DLD1 (cell line): ENCODE data around the gene PLEKHJ1.
"Not testable (repeated sequence)": the region's sequence is repeated elsewhere in the genome, so short reads cannot be mapped to it uniquely, and the experiment has no call there.

Experiments used
- in situ Hi-C: cut with HindIII; loops from 2 replicates; pipeline ENCODE4 v1.10.0; 2017; ENCODE audit warnings: low sequenced_read_pairs

Gene PLEKHJ1

DNA sequence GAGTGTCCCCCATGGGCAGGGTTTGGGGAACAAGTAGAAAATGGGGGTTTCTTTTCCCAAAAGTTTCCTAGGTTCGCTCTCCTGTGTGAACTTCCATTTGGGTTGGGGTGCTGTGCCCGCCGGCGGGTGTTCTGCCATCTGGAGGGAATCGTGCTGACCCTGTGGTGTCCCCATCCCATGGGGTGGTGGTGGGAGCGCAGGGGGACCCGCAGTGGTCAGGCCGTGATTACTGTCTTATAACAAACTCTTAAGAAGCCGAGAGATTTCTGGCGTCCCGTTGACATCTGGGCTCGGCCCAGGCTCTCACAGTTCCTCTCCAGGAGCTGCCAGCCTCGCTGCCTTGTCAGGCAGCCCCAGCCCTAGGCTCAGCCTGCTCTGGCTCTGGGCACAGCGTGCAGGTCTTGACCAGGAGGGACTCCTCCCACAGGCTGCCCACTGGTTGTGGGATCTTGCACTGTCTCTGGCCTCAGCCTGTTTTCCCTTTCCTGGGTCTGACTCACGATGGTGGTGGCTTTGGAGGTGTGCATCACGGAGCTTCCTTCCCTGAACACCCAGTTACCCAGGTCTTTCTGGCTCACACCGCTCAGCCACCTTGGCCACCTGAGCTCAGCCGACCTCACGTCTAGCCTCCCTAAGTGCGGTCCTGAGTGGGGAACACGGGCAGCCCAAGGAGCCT is 34.5 kb downstream of the PLEKHJ1 start:
- in situ Hi-C loops: no loop called here

DNA sequence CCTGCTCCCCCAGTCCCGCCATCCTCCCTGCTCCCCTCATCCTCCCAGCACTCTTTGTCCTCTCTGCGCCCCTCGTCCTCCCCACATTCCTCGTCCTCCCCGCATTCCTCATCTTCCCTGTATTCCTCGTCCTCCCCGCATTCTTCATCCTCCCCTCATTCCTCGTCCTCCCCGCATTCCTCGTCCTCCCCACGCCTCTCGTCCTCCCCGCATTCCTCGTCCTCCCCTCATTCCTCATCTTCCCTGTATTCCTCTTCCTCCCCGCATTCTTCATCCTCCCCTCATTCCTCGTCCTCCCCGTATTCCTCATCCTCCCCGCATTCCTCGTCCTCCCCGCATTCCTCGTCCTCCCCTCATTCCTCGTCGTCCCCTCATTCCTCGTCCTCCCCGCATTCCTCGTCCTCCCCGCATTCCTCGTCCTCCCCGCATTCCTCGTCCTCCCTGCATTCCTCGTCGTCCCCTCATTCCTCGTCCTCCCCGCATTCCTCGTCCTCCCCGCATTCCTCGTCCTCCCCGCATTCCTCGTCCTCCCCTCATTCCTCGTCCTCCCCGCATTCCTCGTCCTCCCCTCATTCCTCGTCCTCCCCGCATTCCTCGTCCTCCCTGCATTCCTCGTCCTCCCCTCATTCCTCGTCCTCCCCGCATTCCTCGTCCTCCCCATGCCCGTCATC is 35.4 kb downstream of the PLEKHJ1 start:
- in situ Hi-C loops: not testable (repeated sequence)

DNA sequence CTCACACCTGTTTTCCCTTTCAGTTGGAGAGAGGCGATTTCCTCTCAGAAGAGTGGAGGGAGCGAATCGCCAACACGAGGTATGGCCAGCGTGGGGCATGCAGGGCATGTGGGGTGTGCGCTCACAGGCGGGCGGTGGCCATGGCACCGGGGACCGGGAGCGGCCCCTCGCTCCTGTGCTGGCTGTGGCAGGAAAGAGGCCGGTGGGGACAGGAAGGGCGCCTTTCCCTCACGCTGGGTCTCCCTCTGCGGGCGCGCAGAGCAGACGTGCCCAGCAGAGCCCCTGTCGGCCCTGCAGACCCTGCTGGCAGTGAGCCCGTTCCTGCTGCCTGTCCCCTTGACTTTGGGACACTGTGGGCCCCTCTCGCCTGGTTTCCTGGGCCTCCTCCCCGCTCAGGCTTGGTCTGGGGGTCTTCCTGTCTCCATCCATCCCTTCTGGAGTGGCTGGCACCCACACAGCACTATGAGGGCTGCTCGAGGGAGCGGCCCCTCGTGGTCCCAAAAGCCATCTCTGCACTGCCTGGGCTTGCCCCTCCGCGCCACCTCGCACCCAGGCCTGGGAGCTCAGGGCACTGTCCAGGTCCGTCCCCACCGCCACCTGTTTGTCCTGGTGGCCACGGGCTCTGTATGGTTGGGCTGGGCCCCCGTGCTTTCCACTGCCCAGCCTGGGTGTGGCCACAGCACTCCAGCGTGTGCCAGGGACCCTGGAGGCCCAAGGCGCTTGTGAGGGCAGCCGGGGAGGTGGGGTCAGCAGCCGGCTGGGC is 36.1 kb downstream of the PLEKHJ1 start:
- in situ Hi-C loops: no loop called here

DNA sequence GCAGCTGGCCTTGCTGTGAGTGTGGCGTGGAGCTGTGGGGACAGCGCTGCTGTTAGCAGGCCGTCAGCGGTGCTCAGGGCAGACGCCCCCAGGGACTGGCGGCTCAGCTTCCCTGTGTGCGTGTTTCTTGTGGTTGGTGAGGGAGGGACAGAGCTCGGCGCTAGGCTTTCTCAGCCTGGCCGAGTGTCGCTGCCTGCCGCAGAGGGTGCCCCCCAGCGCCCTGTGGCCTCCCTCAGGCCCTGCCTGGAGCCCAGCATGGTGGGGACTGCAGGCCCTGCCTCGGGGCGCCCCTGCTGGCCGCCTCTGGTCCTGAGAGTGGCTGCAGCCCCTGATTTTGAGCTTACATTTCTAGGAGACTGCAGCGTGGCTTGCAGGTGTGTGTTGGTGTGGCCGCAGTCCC is 36.9 kb downstream of the PLEKHJ1 start:
- in situ Hi-C loops: no loop called here

DNA sequence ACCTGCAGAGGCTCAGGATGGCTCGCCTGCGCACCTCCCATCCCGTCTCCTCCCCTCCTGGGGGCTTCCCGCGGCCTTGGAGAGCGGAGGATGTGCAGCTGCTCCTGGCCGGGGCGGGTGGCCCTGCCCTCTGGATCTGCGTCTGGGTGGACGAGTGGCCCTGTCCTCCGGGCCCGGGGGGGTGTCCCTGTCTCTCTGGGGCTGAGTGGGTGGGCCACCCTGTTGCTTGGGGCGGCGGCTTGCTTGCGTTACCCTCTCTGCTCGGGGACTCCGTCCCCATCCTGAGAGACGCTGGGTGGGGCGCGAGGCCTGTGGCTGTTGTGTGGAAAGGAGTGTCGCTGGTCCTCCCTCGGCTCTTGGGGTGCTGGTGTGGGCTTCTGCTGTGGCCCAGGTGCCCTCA is 37.8 kb downstream of the PLEKHJ1 start:
- in situ Hi-C loops: no loop called here

DNA sequence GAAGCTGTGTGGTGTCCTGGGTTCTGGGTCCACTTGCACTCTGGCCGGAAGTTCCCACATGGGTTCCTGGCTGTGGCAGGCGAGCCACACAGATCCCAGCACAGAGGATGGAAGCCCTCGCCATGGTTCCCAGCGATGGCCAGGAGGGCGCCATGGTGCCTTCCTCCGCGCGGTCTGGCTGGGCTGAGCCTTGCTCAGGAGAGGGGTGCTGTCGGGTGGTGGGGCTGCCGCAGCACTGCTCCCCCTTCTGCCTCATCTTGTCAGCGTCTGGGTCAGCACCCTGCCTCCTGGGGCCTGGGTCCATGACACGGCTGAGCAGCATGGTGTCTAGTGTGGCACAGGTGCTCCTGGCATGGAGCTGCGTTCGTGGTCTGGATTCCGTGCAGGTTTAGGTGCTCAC is 38.9 kb downstream of the PLEKHJ1 start:
- in situ Hi-C loops: no loop called here

DNA sequence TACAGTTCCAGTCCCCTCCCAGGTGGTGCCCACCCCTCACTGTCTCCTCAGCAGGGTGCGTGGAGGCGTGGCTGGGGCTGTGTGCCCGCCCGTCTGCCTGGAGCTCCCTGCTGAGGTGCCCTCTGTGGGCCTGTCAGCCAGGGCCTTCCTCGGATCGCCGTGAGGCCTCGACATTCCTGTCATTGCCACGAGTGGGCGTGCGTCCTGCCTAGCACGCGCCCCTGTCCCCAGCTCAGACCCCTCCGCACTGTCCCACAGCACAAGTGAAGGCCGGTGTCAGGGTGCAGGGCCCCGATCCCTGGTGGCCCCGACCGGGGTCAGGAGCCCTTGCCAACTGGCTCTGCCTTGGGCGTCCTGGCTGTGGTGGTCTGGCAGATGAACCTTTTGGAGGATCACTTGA is 40.2 kb downstream of the PLEKHJ1 start:
- in situ Hi-C loops: no loop called here

DNA sequence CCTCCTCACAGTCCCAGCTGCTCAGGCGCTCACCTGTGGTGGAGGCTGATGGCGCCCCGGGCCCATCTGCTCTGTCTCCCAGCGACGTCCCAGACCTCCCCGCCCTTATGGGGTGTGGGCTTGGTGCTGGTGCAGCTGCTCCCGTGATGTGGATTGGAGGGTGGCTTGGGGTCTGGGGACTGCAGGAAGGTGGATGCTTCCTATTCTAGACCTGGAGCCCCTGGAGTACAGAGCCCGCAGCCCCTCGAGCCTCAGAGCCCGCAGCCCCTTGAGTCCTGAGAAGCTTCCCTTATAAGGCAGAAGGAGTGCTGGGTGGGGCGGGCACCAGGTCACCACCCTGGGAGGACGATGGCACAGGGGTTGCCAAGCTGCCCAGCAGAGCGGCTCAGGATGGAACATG is 40.8 kb downstream of the PLEKHJ1 start:
- in situ Hi-C loops: no loop called here

DNA sequence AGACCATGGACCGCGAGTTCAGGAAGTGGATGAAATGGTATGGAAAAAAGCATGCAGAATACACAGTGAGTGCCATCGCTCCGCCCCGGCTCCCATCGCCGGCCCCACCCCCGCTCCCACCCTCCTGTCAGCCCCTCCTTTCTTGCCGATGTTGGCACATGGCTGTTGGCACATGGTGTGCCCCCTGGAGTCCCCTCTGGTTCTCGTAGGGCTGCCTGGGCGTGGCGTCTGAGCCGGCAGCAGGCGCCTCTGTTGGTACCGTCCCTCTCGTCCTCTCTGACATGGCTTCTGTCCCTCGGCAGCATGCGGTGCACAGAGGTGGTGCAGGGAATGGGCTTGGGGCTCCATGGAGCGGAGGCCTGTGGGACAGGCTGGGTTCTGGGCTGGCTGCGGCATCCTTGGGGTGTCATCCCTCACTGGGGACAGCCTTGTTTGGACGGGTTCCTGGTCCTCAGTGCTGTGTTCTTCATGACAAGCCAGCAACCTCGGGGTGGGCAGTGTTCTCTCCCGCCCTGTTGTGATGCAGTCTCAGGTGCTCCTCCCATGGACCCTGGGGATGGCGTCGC is 41.5 kb downstream of the PLEKHJ1 start:
- in situ Hi-C loops: no loop called here

DNA sequence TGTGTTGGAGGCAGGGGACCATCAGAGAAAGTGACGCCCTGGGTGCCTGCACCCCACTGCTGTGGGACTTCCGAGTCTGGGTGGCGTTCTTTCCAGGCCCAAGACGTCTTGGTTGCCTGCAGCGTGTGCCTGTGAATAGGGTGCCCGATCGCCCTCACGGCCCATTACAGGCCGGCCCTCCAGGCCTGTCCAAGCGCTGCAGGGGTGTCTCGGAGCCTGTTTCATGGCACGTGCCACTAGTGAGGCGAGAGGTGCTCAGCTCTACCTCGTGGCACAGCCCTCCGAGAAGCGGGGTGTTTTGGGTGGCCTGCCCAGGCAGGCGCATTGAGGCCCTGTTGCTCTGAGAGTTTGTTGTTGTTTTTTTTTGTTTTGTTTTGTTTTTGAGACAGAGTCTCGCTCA is 42.3 kb downstream of the PLEKHJ1 start:
- in situ Hi-C loops: no loop called here

DNA sequence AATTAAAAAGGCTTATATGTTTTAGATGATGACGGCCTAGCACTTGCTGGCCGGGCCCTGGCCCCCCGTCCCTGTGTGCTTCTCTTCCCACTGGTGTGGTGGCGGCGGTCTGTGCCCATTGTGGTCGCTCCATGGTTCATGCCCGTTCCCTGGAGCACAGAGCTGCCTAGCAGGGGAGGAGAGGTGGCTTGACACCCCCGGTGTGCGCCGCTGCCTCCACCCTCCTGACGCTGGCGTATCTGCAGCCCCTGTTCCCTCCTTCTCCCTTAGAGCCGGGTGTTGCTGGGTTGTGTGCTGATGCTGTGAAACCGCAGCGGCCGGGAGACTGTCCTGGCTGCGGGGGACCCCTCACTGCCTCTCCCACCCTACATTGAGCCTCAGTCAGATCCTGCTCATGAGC is 43.3 kb downstream of the PLEKHJ1 start:
- in situ Hi-C loops: no loop called here

DNA sequence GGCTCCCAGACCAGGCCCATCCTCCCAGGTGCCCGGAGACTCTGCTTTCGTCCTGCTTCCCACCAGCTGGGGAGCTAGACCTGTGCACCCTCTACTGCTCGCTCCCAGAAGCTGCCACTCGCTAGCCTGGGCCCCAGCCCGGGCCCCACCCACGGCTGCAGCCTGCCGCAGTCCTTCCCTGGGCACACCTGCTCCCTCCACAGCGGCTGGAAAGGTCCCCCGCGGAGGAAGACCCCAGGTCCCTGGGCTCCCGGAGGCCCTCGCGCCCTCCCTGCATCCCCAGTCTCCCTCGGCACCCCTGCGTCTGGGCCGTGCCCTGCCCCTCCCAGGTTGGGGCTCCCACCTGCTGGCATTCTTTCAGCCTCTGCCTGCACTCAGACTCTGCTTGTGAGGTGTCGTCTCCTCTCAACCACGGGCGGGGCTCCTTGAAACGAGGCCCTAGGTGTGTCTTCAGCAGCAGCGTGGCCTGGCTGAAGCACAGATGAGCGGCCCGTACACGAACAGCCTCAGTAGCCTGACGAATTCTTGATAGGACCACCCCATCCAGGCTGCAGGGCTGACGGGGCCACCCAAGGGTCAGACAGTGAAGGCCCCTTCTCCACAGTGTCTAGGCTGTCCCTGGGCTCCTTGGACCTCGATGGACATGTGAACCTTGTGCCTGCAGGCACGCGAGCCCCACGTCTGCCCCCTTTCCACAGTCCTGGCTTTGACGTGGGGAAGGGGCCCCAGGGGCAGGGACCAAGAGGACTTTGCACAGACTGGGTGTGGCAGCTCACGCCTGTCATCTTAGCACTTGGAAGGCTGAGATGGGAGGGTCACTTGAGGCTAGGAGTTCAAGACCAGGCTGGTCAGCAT is 44.4 kb downstream of the PLEKHJ1 start:
- in situ Hi-C loops: no loop called here

DNA sequence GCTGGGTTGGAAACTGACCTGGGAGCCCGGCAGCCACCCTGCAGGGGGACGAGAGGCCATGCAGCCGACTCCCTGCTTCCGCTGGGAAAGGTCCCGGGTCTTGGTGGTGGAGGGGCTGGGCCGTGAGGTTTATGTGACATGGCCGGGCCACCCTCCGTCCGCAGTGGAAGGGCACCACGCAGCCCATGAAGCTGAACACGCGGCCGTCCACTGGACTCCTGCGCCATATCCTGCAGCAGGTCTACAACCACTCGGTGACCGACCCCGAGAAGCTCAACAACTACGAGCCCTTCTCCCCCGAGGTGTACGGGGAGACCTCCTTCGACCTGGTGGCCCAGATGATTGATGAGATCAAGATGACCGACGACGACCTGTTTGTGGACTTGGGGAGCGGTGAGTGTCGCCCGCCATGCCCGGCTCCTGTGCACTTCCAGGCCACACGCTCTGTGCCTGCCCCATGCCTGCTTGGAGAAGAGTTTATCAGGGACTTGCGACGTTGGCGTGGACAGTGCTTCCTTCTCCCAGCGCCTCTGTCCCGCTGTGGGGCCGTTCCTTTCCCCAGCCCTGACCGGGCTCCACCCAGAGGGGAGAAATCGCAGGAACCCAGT is 45.2 kb downstream of the PLEKHJ1 start:
- in situ Hi-C loops: no loop called here

DNA sequence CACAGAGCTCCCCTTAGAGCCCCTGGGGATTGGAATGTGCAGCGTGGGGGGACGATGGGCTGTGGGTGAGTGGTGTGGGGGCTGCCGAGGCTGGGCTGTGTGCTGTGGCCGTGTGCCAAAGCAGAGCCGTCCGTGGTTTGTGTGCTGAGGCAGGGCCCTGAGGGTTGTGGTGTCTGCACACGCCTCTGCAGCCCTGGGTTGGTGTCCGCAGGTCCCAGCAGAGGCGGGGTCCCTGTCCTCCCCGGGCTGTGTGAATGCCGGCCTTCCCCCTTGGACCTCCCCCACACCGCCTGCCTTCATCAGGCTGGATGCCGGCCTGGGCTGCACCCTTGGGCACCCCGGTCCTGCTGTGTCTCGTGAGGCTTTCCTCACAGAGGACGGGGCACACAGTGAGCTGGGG is 46.2 kb downstream of the PLEKHJ1 start:
- in situ Hi-C loops: no loop called here

DNA sequence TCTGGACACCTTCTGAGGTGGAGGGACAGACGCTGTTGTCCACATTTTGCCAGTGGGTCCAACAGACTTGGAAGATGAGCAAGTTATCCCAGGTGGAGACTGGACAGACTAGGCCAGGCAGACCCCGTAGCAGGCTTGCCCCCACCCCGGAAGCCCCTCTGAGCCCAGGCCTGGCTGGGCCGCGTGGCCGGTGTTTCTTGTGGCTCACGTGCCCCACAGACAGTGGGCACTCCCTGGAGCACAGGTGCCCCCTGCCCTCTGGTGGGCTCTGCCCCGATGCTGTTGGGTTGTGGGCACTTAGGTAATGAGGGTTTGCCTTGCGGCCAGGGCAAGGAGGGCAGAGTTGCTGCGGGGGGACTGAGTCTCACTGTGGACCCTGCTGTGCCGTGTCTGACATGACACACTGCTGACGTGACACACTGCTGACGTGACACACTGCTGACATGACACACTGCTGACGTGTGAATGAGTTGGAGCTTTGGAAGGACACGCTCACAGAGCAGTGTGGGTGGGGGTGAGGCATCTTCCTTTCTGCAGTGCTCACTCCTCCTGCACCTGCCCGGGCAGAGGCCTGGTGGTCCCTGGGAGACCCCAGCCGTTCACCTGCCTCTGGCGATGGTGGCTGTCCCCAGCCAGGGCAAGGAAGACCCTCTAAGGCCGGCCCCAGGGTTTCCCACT is 47.3 kb downstream of the PLEKHJ1 start:
- in situ Hi-C loops: no loop called here

DNA sequence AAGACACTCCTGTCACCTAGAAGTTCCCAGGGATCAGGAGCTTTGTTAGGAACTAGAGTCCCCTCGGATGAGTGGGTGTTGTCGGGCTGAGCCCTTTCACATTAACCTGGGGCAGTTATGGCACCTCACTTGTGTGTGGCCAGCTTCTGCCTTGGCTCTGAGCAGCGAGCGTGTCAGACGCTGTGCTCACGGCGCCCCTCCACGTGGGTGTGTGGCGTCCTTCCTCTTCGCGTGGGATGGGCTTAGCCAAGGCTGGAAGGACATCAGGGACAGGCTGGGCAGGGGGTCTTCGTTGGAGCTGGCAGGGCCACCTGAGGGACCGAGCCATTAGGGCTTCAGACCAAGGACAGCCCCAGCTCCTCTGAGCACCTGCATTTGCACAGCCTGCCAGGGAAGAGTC is 49.0 kb downstream of the PLEKHJ1 start:
- in situ Hi-C loops: no loop called here

DNA sequence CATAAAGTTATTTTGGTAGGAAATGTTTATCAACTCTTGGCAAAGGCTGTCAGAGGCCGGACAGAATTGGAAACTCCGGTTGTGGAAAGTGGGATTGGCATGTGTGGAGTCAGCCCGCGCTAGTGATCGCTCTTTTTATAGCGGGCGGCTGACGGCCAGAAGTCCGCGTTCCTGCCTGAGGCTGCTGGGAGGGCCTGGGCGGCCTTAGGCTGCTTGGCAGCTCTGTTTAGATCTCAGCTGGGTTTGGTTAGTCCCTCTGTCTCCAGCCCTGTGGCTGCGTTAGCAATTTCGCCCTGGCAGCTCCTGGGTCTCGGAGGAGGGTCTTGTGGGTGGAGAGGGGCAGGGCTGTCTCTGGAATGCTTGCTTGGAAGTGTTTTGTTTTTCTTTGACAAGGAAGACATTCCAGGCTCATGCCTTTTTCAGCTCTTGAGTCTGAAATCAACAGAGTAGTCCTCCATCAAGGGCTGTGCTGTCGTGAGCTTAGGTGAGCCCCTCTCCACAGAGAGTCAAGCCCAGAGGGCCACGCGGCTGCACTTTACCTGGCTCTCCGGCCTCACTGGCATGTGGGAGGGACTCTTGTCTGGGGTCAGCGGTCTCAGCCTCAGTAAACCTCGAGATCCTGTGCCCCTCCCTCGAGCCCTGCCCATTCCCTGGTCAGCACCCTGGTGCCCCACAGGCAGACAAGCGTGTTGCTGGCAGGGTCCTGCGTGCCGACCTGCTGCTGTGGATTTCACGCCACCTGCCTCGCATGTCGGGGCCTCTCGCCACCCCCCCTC is 49.9 kb downstream of the PLEKHJ1 start:
- in situ Hi-C loops: no loop called here

DNA sequence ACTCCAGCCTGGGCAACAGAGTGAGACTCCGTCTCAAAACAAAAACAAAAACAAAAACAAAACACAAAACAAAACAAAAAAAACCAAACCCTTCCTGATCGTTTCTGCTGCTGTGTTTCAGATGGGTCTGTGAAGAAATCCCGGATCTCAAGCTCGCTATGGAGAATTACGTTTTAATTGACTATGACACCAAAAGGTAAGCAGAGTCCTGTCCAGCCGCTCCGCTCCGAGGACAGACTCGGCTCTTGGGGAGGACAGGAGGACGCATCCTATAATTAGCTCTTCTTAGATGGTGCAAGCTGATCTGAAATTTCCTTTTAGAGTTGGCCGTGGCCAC is 50.4 kb downstream of the PLEKHJ1 start:
- in situ Hi-C loops: no loop called here

DNA sequence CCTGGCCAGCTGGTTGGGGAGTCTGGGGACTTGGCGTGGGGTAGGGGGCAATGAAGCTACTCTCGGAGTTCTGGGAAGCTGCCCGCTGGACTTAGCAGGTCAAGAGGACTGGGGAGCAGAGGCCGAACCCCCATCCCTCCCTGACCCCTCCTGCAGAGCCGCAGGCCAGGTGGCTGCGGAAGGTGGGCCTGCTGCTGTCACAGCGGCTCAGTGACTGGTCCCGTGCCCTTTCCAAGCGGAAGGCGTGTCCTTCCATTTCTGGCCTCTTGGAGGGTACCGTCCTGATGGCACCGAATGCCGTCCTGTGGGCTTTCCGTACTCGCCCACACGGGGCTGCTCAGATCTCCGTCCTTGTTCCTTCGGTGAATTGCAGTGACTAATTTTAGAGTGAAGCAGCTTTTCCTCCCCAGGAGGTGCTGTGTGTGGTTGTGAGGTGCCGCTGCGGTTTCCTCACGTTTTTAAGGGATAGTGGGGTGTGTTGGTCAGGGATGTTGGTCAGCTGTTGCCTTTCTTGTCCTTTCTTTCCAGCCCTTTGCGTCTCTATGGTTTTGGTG is 51.6 kb downstream of the PLEKHJ1 start:
- in situ Hi-C loops: no loop called here
